ENCODE results near the gene ABR.

ABR gene

GRCh38 chr17:1197781-1198490, 18.2 kb upstream of the ABR start:
- peak overlapping the region; percentile 73 for H3K9ac ChIP-seq (ENCODE audit: low read depth, low read length, poor library complexity, severe bottlenecking)
- H2AFZ ChIP-seq (ENCODE audit: low read length) = peak overlapping the region; percentile 1; the same call in 1 of the 2 replicates
- no peaks in the 10 kb centered on the region for H3K36me3 ChIP-seq (ENCODE audit: insufficient read depth, low read length)
- peaks cover 22% of the 10 kb centered on the region for H3F3A ChIP-seq (ENCODE audit: low read depth)
- no peaks in the 10 kb centered on the region for H3K79me2 ChIP-seq (ENCODE audit: insufficient read depth, low read length)
- H3K4me1 ChIP-seq (ENCODE audit: insufficient read depth, low read length, poor library complexity, severe bottlenecking) = peaks cover 64% of the 10 kb centered on the region
- peak overlapping the region; percentile 83 for H3K4me2 ChIP-seq (ENCODE audit: low read depth, low read length, poor library complexity, severe bottlenecking)
- no peak for TF ChIP-seq EZH2phosphoT487 (IDR thresholded peaks at IDR 0.05; ENCODE audit: borderline replicate concordance)
- TF ChIP-seq CTCF (conservative IDR thresholded peaks at IDR 0.05; ENCODE audit: low read length) = no peak
- peak overlapping the region; percentile 56 for H3K4me3 ChIP-seq (ENCODE audit: low read length, poor library complexity, severe bottlenecking)
- no peaks in the 10 kb centered on the region for H4K20me1 ChIP-seq (ENCODE audit: insufficient read depth, low read length, poor library complexity, severe bottlenecking)
- no peaks in the 10 kb centered on the region for H3K27me3 ChIP-seq (ENCODE audit: insufficient read depth, low read length, poor library complexity, severe bottlenecking)
- no peaks in the 10 kb centered on the region for H3K9me2 ChIP-seq (replicated peaks; ENCODE audit: low read depth, low read length)
- no peaks in the 10 kb centered on the region for H3K9me3 ChIP-seq (ENCODE audit: insufficient read depth, low read depth, low read length)

- Histone ChIP-seq H3K4me2 (ENCODE audit: low read depth, low read length, poor library complexity, severe bottlenecking) (peak overlapping the region; percentile 83), H3K9me3 (ENCODE audit: insufficient read depth, low read depth, low read length) (no peaks in the 10 kb centered on the region), H2AFZ (ENCODE audit: low read length) (peak overlapping the region; percentile 1; the same call in 1 of the 2 replicates), H4K20me1 (ENCODE audit: insufficient read depth, low read length, poor library complexity, severe bottlenecking) (no peaks in the 10 kb centered on the region), H3K36me3 (ENCODE audit: insufficient read depth, low read length) (no peaks in the 10 kb centered on the region), H3K79me2 (ENCODE audit: insufficient read depth, low read length) (no peaks in the 10 kb centered on the region), H3K27me3 (ENCODE audit: insufficient read depth, low read length, poor library complexity, severe bottlenecking) (no peaks in the 10 kb centered on the region), H3K9me2 (replicated peaks; ENCODE audit: low read depth, low read length) (no peaks in the 10 kb centered on the region), H3K4me1 (ENCODE audit: insufficient read depth, low read length, poor library complexity, severe bottlenecking) (peaks cover 63% of the 10 kb centered on the region), H3K4me3 (ENCODE audit: low read length, poor library complexity, severe bottlenecking) (peak overlapping the region; percentile 56), H3F3A (ENCODE audit: low read depth) (peaks cover 22% of the 10 kb centered on the region), H3K9ac (ENCODE audit: low read depth, low read length, poor library complexity, severe bottlenecking) (peak overlapping the region; percentile 73)
- TF ChIP-seq EZH2phosphoT487 (IDR thresholded peaks at IDR 0.05; ENCODE audit: borderline replicate concordance) = no peak
- no peak for TF ChIP-seq CTCF (conservative IDR thresholded peaks at IDR 0.05; ENCODE audit: low read length)
Measured at GRCh38 chr17:1197379-1197778, 17.6 kb upstream of the ABR start.

GRCh38 chr17:1196946-1197345, 17.2 kb upstream of the ABR start:
- no peak for TF ChIP-seq CTCF (conservative IDR thresholded peaks at IDR 0.05; ENCODE audit: low read length)
- TF ChIP-seq EZH2phosphoT487 (IDR thresholded peaks at IDR 0.05; ENCODE audit: borderline replicate concordance) = no peak
- Histone ChIP-seq H3K9me2 (replicated peaks; ENCODE audit: low read depth, low read length) (no peaks in the 10 kb centered on the region), H3K9me3 (ENCODE audit: insufficient read depth, low read depth, low read length) (no peaks in the 10 kb centered on the region), H3K4me3 (ENCODE audit: low read length, poor library complexity, severe bottlenecking) (peak overlapping the region; percentile 56), H3K4me2 (ENCODE audit: low read depth, low read length, poor library complexity, severe bottlenecking) (peak overlapping the region; percentile 83), H3K27me3 (ENCODE audit: insufficient read depth, low read length, poor library complexity, severe bottlenecking) (no peaks in the 10 kb centered on the region), H3K36me3 (ENCODE audit: insufficient read depth, low read length) (no peaks in the 10 kb centered on the region), H3K4me1 (ENCODE audit: insufficient read depth, low read length, poor library complexity, severe bottlenecking) (peaks cover 60% of the 10 kb centered on the region), H2AFZ (ENCODE audit: low read length) (no peak overlapping the region), H3K9ac (ENCODE audit: low read depth, low read length, poor library complexity, severe bottlenecking) (peak overlapping the region; percentile 73), H3K79me2 (ENCODE audit: insufficient read depth, low read length) (no peaks in the 10 kb centered on the region), H3F3A (ENCODE audit: low read depth) (peaks cover 22% of the 10 kb centered on the region), H4K20me1 (ENCODE audit: insufficient read depth, low read length, poor library complexity, severe bottlenecking) (no peaks in the 10 kb centered on the region)

Measured in Loucy (cell line).